Mesothelial cell of epicardium (in vitro differentiated cells): ENCODE data around the gene MTMR3. TPM values are rescaled to one million over a fixed set of nuclear protein-coding genes. Genes with fewer than 3 reads are reported as not detected.
"Not testable (repeated sequence)": the region's sequence is repeated elsewhere in the genome, so short reads cannot be mapped to it uniquely, and the experiment has no call there.

ENCODE experiments used
- DNase-seq, 2 experiments: peaks; one replicate each; pipeline ENCODE4 v3.0.0; 2021; ENCODE audit warnings: low spot score in 2 of 2; ENCODE audit not compliant: unreplicated experiment in 2 of 2
- H3K27ac Mint-ChIP-seq: 2 replicates; pipeline ENCODE4 v1.8.0; 2021; ENCODE audit warnings: mixed read lengths
- H3K27me3 Mint-ChIP-seq: 2 replicates; pipeline ENCODE4 v1.8.0; 2021; ENCODE audit warnings: low read depth, mixed read lengths
- H3K36me3 Mint-ChIP-seq: 2 replicates; pipeline ENCODE4 v1.8.0; 2021; ENCODE audit warnings: mixed read lengths
- H3K4me1 Mint-ChIP-seq: 2 replicates; pipeline ENCODE4 v1.8.0; 2021; ENCODE audit warnings: mixed read lengths
- H3K4me3 Mint-ChIP-seq: 2 replicates; pipeline ENCODE4 v1.8.0; 2021; ENCODE audit warnings: mild to moderate bottlenecking, moderate library complexity, mixed read lengths
- H3K9me3 Mint-ChIP-seq: 2 replicates; pipeline ENCODE4 v1.8.0; 2021; ENCODE audit warnings: mixed read lengths
- CTCF ChIP-seq: fragments of 200-600 bp; sonication (generic); IDR thresholded peaks from one replicate; pipeline ENCODE4 v1.5.0; 2021; ENCODE audit warnings: antibody characterized with exemption; ENCODE audit not compliant: unreplicated experiment
- total RNA-seq: library from RNA; stranded (reverse); gene quantifications from 3 replicates; pipeline ENCODE4 v1.2.1, GENCODE V29; 2021

MTMR3 gene
- total RNA-seq, 1 donor from 2014 or later, result 58.7 TPM

- H3K4me1 Mint-ChIP-seq, result no peaks in the 10 kb centered on the region
- no peaks in the 10 kb centered on the region for H3K36me3 Mint-ChIP-seq
- no peak for TF ChIP-seq CTCF
- no peaks in the 10 kb centered on the region for H3K27me3 Mint-ChIP-seq
- H3K9me3 Mint-ChIP-seq, result no peaks in the 10 kb centered on the region
- DNase-seq, result no peak
- no peak overlapping the region for H3K4me3 Mint-ChIP-seq
- no peak overlapping the region for H3K27ac Mint-ChIP-seq
Measured at GRCh38 chr22:29861672-29862297, 21.2 kb upstream of the MTMR3 start.

- not testable (repeated sequence) for H3K4me3 Mint-ChIP-seq, H3K9me3 Mint-ChIP-seq, DNase-seq, H3K27ac Mint-ChIP-seq, H3K27me3 Mint-ChIP-seq, H3K36me3 Mint-ChIP-seq, H3K4me1 Mint-ChIP-seq
Measured at GRCh38 chr22:29865572-29865971, 17.4 kb upstream of the MTMR3 start.

GRCh38 chr22:29867260-29867659 is 15.7 kb upstream of the MTMR3 start:
- Mint-ChIP-seq H3K4me3 (no peak overlapping the region), H3K36me3 (no peaks in the 10 kb centered on the region), H3K27me3 (no peaks in the 10 kb centered on the region), H3K27ac (no peak overlapping the region), H3K4me1 (peaks cover 23% of the 10 kb centered on the region), H3K9me3 (no peaks in the 10 kb centered on the region)
- no peak for DNase-seq
- TF ChIP-seq CTCF, result no peak

- no peak for DNase-seq
- Mint-ChIP-seq H3K4me3 (no peak overlapping the region), H3K36me3 (no peaks in the 10 kb centered on the region), H3K9me3 (no peaks in the 10 kb centered on the region), H3K27me3 (no peaks in the 10 kb centered on the region), H3K27ac (no peak overlapping the region), H3K4me1 (peaks cover 26% of the 10 kb centered on the region)
- TF ChIP-seq CTCF, result no peak
Measured at GRCh38 chr22:29867851-29868250, 15.1 kb upstream of the MTMR3 start.

GRCh38 chr22:29870574-29870973 is 12.4 kb upstream of the MTMR3 start:
- TF ChIP-seq CTCF, result no peak
- H3K4me3 Mint-ChIP-seq, result no peak overlapping the region
- peaks cover 26% of the 10 kb centered on the region for H3K4me1 Mint-ChIP-seq
- H3K27ac Mint-ChIP-seq, result peak overlapping the region; percentile 77
- no peaks in the 10 kb centered on the region for H3K27me3 Mint-ChIP-seq
- H3K9me3 Mint-ChIP-seq, result no peaks in the 10 kb centered on the region
- H3K36me3 Mint-ChIP-seq, result no peaks in the 10 kb centered on the region
- no peak for DNase-seq

- peak; percentile 27 to 46 for DNase-seq
- H3K4me3 Mint-ChIP-seq, result no peak overlapping the region
Measured at GRCh38 chr22:29871684-29872083, 11.3 kb upstream of the MTMR3 start.

More at GRCh38 chr22:29871684-29872083, 11.3 kb upstream of the MTMR3 start:
- Mint-ChIP-seq H3K27ac (peak overlapping the region; percentile 86), H3K4me1 (peaks cover 26% of the 10 kb centered on the region), H3K36me3 (no peaks in the 10 kb centered on the region), H3K9me3 (no peaks in the 10 kb centered on the region), H3K27me3 (no peaks in the 10 kb centered on the region)
- TF ChIP-seq CTCF, result no peak
